Heart left ventricle (tissue), 16 donors: Measurements from ENCODE around the gene PILRB. TPM values are rescaled to one million over a fixed set of nuclear protein-coding genes. Genes with fewer than 3 reads are reported as not detected.

Source experiments
- ATAC-seq, 4 donors: fragments of 200-7000 bp; cut with Tn5 transposase; one replicate each; pipeline ENCODE4 v1.9.1; 2020 to 2022; ENCODE audit warnings: moderate library complexity in 4 of 4, mild to moderate bottlenecking in 3 of 4, moderate number of reproducible peaks in 1 of 4
- DNase-seq, 5 donors: peaks; one replicate each; pipeline ENCODE4 v3.0.0-alpha.2; 2020
- H3K27ac ChIP-seq, 12 donors: fragments of 200-600 bp; sonication (generic) in 4 of 12; one replicate each; pipeline versions ENCODE4 v1.5.0 to v1.8.0; 2016 to 2022; ENCODE audit warnings: mild to moderate bottlenecking in 2 of 12
- H3K27me3 ChIP-seq, 9 donors: fragments of 200-600 bp; sonication (generic) in 2 of 9; one replicate each; pipeline versions ENCODE4 v1.5.1 to v1.8.0; 2016 to 2022; ENCODE audit warnings: mild to moderate bottlenecking in 3 of 9
- H3K36me3 ChIP-seq, 9 donors: fragments of 200-600 bp; sonication (generic) in 2 of 9; one replicate each; pipeline versions ENCODE4 v1.5.0 to v1.8.0; 2018 to 2022; ENCODE audit warnings: mild to moderate bottlenecking in 2 of 9
- H3K4me1 ChIP-seq, 12 donors: fragments of 200-600 bp; sonication (generic) in 4 of 12; one replicate each; pipeline versions ENCODE4 v1.5.0 to v1.8.0; 2016 to 2022; ENCODE audit warnings: mild to moderate bottlenecking in 3 of 12
- H3K4me3 ChIP-seq, 12 donors: fragments of 200-600 bp; sonication (generic) in 4 of 12; one replicate each; pipeline versions ENCODE4 v1.5.0 to v1.8.0; 2017 to 2022; ENCODE audit warnings: mild to moderate bottlenecking in 9 of 12, moderate library complexity in 4 of 12
- H3K9me3 ChIP-seq, 12 donors: fragments of 200-600 bp; sonication (generic) in 4 of 12; one replicate each; pipeline versions ENCODE4 v1.5.0 to v1.8.0; 2016 to 2022; ENCODE audit warnings: mild to moderate bottlenecking in 1 of 12
- POLR2A ChIP-seq, 2 donors: fragments of 450-650 bp; IDR thresholded peaks; one replicate each; pipeline ENCODE4 v1.6.1; 2017; ENCODE audit warnings: antibody characterized with exemption in 2 of 2, mild to moderate bottlenecking in 2 of 2, moderate library complexity in 2 of 2
- WGBS, 4 donors: extraction: QIAGEN DNeasy Blood & Tissue Kit in 2 of 4; methylation state at CpG; one replicate each; pipeline versions ENCODE4 v1.1.5 to v1.1.7; 2013 to 2018; 5-methylcytosine and 5-hydroxymethylcytosine counted together
- intact Hi-C, 10 donors: fragments of 100-400 bp; cut with DNase I; formaldehyde crosslinking; loops; one replicate each; pipeline versions ENCODE4 v1.11.1 to v1.14.2; 2022
- polyA plus RNA-seq, 2 donors: library from polyadenylated mRNA; stranded (reverse); fragments of 200-250 nt; gene quantifications; one replicate each; pipeline ENCODE4 v1.2.3, GENCODE V29; 2013
- total RNA-seq, 9 donors: library from RNA; depleted of rRNA in 2 of 9; stranded (reverse); fragments of >200 nt in 2 of 9; fragmentation: NEBNext Ultra II Directional in 3 of 9; extraction: Animal tissue kit (Norgen Biotek cat#: 25700) in 3 of 9; gene quantifications; one replicate each; pipeline versions ENCODE4 v1.1.0 to v1.2.4, GENCODE V29; 2016 to 2023
- TF ChIP-seq, protein P1 (sequence below), 12 donors: fragments of 200-600 bp; sonication (generic) in 4 of 12; IDR thresholded peaks; one replicate each; pipeline versions ENCODE4 v1.5.0 to v1.8.0; 2018 to 2022; ENCODE audit warnings: antibody characterized with exemption in 12 of 12, mild to moderate bottlenecking in 5 of 12
- donor health status: ischemic (EF 13 %, LVEDD 7.1; RV severe dilation, severe dysfunction).
- donor health status: healthy with polysubstance abuse.
- donor health status: DM: no; HTN: yes; CAD: no.
- donor health status: DM: no; HTN: no; CAD: no.
- donor health status: ischemic (EF 25% LVEDD 6.9; RV normal size, moderate dysfunction).
- donor health status: ischemic (EF 25% LVEDD 5.7; RV mildly dilated, moderate dysfunction).
- donor health status: healthy.
- donor health status: DM: yes; HTN: yes; CAD: no.
- donor health status: ischemic (EF 35%, LVEDD 5.7; RV mildly dilated, moderate dysfunction).
- donor health status: nonischemic (EF 11% LVEDD 7.7; RV severe dilation, severe dysfunction).
- donor health status: DM: yes; HTN: yes; CAD: no.
- donor health status: PGD.
- donor health status: ischemic (EF 29% LVEDD 5.4; RV normal size, mild dysfunction).
- donor health status: nonischemic (EF 23%, LVEDD 6.1; RV moderate dilation, normal function).

The PILRB gene
- total and polyA plus RNA-seq, 11 donors, result 6.2 to 24.2 (median 10.0) TPM

DNA sequence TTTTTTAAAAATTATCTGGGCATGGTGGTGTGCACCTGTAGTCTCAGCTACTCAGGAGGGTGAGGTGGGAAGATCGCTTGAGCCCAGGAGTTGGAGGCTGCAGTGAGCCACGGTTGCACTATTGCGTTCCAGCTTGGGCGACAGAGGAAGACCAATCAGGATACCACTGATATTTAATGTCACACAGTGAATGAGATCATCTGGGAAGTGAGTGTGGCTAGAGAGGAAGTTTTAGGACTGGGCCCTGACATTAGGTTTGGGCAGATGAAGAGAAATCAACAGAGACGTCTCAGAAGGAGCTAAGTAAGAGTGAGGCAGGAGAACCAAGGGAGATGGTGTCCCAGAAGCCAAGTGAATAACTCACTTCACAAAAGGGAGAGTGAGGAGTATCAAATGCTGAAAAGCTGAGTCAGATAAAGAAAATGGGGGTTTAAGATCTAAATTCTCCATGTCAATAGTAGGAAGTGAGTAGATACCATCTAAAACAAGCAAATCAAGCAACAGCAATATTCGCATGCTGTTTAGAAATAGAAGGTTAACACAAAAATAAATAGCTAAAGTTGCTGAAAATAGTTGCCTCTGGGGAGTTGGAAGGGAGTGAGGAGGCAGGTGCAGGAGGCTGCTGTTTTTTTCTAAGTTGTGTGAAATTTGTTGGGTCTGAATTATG, 26.8 kb downstream of the PILRB start:
- intact Hi-C loops, result no loop called here
- no peaks in the 10 kb centered on the region for H3K9me3 ChIP-seq
- DNase-seq (no peak), ATAC-seq (peak in 3 of 4 donors; percentile 29 to 49 (median 36))
- no peaks in the 10 kb centered on the region for H3K36me3 ChIP-seq
- H3K4me1 ChIP-seq, result peaks cover 0 to 64% (median under 1%) of the 10 kb centered on the region in 12 donors
- TF ChIP-seq, protein P1, sequence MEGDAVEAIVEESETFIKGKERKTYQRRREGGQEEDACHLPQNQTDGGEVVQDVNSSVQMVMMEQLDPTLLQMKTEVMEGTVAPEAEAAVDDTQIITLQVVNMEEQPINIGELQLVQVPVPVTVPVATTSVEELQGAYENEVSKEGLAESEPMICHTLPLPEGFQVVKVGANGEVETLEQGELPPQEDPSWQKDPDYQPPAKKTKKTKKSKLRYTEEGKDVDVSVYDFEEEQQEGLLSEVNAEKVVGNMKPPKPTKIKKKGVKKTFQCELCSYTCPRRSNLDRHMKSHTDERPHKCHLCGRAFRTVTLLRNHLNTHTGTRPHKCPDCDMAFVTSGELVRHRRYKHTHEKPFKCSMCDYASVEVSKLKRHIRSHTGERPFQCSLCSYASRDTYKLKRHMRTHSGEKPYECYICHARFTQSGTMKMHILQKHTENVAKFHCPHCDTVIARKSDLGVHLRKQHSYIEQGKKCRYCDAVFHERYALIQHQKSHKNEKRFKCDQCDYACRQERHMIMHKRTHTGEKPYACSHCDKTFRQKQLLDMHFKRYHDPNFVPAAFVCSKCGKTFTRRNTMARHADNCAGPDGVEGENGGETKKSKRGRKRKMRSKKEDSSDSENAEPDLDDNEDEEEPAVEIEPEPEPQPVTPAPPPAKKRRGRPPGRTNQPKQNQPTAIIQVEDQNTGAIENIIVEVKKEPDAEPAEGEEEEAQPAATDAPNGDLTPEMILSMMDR (IDR thresholded peaks at IDR 0.05), result no peak
- TF ChIP-seq POLR2A (IDR thresholded peaks at IDR 0.05), result no peak
- WGBS, 4 donors, result 58 to 73% (median 69%) methylated on average over 6 of the region's 6 CpGs
- no peak overlapping the region for H3K4me3 ChIP-seq
- peak overlapping the region in 1 of 12 donors; percentile 56 for H3K27ac ChIP-seq
- H3K27me3 ChIP-seq, result no peaks in the 10 kb centered on the region

DNA sequence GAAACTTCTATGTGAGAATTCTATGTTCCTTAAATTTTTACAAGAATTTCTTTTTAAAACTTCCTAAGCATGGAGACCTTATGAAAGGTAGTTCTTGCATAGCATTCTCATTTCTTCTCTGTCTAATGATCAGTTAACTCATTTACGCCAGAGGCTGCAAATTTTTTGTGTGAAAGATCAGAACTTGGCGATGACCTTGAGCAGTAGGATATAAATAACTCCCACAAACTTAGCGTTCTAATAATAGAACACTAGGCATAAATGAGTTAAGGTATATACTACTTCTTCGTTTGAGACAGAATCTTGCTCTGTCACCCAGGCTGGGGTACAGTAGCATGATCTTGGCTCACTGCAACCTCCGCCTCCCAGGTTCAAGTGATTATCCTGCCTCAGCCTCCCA, 29.0 kb downstream of the PILRB start:
- no peak for TF ChIP-seq POLR2A (IDR thresholded peaks at IDR 0.05)
- TF ChIP-seq, protein P1 (IDR thresholded peaks at IDR 0.05), result no peak
- H3K4me3 ChIP-seq, result no peak overlapping the region
- intact Hi-C loops, result no loop called here
- no peaks in the 10 kb centered on the region for H3K36me3 ChIP-seq
- ATAC-seq, result no peak
- 37 to 46% (median 42%) methylated on average over 5 of the region's 5 CpGs for WGBS, 4 donors
- peaks cover 0 to 47% (median 4%) of the 10 kb centered on the region in 12 donors for H3K4me1 ChIP-seq
- H3K9me3 ChIP-seq, result no peaks in the 10 kb centered on the region
- H3K27ac ChIP-seq, result no peak overlapping the region
- no peaks in the 10 kb centered on the region for H3K27me3 ChIP-seq
- no peak for DNase-seq

DNA sequence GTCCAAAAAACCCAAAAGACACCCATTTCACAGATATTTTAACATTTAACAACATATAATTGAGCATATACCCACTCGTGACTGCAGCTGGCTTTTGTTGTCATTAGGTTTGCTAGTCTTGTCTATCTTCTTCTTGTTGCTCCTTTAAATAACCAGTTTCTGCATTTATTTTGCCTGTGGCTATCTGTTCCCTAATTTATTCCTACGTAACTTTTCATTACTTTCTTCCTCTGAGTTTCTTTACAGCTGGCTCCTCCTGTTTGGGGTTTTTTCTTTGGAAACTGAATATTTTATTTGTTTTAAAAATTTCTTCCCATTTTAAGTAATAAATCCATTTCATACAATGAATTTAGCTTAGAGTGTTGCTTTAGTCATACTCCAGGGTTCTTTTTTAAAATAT, 29.8 kb downstream of the PILRB start:
- DNase-seq (no peak), ATAC-seq (no peak)
- TF ChIP-seq, protein P1 (IDR thresholded peaks at IDR 0.05), result no peak
- TF ChIP-seq POLR2A (IDR thresholded peaks at IDR 0.05), result no peak
- Histone ChIP-seq H3K27me3 (no peaks in the 10 kb centered on the region), H3K4me3 (no peak overlapping the region), H3K9me3 (no peaks in the 10 kb centered on the region), H3K27ac (no peak overlapping the region), H3K4me1 (peaks cover 0 to 39% (median 4%) of the 10 kb centered on the region in 12 donors), H3K36me3 (no peaks in the 10 kb centered on the region)
- intact Hi-C loops, result no loop called here
- WGBS, 4 donors, result 77 to 86% (median 82%) methylated on average over 2 of the region's 2 CpGs

DNA sequence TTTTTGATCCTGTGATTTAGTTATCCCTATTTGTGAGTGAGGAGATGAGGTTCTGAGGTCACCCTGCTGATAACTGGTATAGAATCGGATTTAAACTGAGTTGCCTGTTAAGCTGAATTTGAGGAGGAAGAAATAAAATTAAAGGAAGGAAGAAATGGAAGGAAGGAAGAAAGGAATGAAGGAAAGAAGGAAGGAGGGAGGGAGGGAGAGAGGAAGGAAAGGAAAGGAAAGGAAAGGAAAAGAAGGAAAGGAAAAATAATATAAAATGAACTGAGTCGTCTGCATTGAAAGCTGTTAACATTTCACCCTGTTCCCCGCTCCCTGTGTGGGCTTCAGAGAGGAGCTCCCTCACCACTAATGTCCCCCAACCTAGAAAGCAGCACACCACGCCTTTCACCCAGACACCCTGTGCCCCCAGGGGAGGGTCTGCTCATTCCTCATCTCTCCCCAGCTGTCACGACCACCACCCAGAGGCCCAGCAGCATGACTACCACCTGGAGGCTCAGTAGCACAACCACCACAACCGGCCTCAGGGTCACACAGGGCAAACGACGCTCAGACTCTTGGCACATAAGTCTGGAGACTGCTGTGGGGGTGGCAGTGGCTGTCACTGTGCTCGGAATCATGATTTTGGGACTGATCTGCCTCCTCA, 31.6 kb downstream of the PILRB start:
- H3K27ac ChIP-seq, result no peak overlapping the region
- WGBS, 4 donors, result 53 to 65% (median 57%) methylated on average over 9 of the region's 9 CpGs
- H3K36me3 ChIP-seq, result no peaks in the 10 kb centered on the region
- intact Hi-C loops, result no loop called here
- TF ChIP-seq, protein P1 (IDR thresholded peaks at IDR 0.05), result no peak
- DNase-seq (no peak), ATAC-seq (peak in 2 of 4 donors; percentile 36 to 47)
- H3K27me3 ChIP-seq, result no peaks in the 10 kb centered on the region
- H3K9me3 ChIP-seq, result peaks cover 0 to 3% (median 0%) of the 10 kb centered on the region in 12 donors
- peaks cover 0 to 38% (median 4%) of the 10 kb centered on the region in 12 donors for H3K4me1 ChIP-seq
- H3K4me3 ChIP-seq, result no peak overlapping the region
